ENCODE results near the gene TBC1D2.
"Not testable (repeated sequence)": the region's sequence is repeated elsewhere in the genome, so short reads cannot be mapped to it uniquely, and the experiment has no call there.

TBC1D2 gene

GRCh38 chr9:98275159-98275558 is 19.7 kb upstream of the TBC1D2 start:
- DNase-seq: no peak

- no peak for DNase-seq
Measured at GRCh38 chr9:98272083-98272482, 16.6 kb upstream of the TBC1D2 start.

GRCh38 chr9:98271479-98271878 is 16.0 kb upstream of the TBC1D2 start:
- no peak for DNase-seq

GRCh38 chr9:98270284-98270683 is 14.8 kb upstream of the TBC1D2 start:
- not testable (repeated sequence) for DNase-seq

DNA sequence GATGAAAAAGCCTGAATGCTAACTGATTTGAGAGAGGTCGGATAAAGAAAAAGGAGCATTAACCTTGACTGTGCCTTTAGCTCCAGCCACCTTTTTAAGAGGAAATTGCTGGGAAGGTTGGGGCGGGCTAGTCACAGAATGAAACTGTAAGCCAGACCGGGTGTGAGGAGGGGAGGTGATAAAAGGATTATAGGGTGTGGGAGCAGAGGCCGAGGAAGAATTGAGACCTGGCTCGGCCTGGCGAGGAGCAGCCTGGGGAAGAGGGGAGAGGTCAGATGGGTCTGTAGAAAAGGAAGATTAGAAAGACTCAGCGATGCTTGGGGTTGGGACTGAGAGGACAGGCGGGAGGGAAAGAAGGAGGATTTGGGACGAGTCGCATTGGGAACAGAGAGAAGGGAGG is 14.2 kb upstream of the TBC1D2 start:
- DNase-seq: not testable (repeated sequence)

DNA sequence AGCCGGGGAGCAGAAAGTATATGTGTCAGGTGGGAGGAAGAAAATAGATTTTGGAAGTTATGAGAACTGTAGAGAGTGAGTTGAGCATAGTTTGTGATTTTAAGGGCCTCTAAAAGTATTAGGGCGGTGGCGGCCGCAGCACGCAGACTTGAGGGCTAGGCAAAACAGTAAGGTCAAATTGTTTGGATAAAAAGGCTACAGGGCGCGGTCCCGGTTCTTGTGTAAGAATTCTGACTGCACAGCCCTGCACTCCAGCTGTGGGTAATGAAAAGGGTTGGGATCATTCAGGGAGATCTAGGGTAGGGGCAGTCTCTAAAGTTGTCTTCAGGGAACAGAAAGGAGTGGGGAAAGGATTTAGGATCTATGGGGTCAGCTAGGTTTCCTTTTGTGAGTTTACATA is 12.1 kb upstream of the TBC1D2 start:
- DNase-seq: not testable (repeated sequence)

DNA sequence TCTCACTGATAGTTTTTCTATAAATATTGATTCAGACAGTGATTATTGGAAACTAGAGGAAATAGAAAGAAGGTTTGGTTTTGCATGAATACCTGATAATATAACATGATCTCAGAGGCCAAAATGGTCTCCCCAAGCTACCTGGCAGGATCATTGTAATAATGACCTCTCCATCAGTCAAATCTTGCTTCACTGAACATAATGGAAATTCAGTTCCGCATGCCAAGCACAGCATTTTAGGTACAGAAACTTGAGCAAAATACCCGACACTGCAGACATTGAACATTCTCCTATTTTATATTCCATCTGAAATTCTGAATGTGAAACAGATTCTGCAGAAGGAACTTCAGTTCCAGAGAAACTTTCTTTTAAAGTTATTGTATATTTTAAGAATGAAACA is 9.1 kb upstream of the TBC1D2 start:
- DNase-seq: no peak

- DNase-seq: peak in 46 of 51 donors; percentile 6 to 82 (median 52)
Measured at GRCh38 chr9:98263482-98264357, 8.3 kb upstream of the TBC1D2 start.

DNA sequence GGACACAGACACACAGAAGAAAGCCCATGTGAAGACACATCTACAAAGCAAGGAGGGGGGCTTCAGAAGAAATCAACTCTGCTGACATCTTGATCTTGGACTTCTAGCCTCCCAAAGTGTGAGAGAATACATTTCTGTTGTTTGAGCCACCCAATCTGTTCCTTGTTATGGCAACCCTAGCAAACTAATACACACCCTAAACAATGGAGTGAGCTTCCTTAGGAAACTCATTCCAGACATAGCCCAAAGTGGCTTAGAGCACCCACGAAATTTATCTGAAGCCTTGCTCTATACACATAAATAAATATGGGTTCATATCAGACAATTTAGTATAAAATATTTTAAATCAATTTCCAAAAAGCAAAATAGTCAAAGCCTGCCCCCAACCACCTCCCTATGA is 7.6 kb upstream of the TBC1D2 start:
- no peak for DNase-seq

- no peak for DNase-seq
Measured at GRCh38 chr9:98262056-98262455, 6.6 kb upstream of the TBC1D2 start.

- no peak for DNase-seq
Measured at GRCh38 chr9:98260635-98261034, 5.2 kb upstream of the TBC1D2 start.

DNA sequence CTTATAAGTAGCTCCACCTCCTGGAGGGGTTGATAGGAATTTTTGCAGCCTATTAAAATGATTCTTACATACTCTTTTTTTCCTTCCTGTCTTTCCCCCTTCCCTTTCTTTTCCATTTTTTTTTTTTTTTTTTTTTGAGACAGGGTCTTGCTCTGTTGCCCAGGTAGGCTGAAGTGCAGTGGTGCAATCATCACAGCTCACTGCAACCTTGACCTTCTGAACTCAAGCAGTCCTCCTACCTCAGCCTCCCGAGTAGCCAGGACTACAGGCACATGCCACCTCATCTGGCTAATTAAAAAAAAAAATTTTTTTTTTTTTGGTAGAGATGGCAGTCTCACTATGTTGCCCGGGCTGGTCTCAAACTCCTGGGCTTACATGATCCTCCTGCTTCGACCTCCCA is 4.3 kb upstream of the TBC1D2 start:
- DNase-seq: no peak

DNA sequence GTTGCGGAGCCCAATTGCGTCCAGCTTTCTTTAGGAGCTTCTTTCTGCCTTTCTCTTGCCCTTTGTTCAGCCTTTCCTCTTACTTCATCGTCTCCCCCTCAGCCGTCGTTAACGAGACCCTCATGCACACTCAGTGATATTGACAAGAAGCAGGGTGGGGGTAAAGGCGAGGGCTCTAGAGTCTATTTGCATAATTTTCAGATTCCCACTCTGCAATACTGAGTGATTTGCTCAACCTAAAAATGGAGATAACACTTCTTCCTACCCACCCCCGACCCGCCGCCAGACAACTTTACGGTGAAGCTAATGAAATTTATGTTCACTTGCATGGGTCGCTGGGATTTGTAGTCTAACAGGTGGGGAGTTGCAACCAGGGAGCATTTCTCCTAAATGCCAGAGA is 1.3 kb upstream of the TBC1D2 start:
- peak in 2 of 51 donors; percentile 7 to 13 for DNase-seq

- peak in 11 of 51 donors; percentile 12 to 58 (median 45) for DNase-seq
Measured at GRCh38 chr9:98255061-98255577, 330 bp downstream of the TBC1D2 start.

DNA sequence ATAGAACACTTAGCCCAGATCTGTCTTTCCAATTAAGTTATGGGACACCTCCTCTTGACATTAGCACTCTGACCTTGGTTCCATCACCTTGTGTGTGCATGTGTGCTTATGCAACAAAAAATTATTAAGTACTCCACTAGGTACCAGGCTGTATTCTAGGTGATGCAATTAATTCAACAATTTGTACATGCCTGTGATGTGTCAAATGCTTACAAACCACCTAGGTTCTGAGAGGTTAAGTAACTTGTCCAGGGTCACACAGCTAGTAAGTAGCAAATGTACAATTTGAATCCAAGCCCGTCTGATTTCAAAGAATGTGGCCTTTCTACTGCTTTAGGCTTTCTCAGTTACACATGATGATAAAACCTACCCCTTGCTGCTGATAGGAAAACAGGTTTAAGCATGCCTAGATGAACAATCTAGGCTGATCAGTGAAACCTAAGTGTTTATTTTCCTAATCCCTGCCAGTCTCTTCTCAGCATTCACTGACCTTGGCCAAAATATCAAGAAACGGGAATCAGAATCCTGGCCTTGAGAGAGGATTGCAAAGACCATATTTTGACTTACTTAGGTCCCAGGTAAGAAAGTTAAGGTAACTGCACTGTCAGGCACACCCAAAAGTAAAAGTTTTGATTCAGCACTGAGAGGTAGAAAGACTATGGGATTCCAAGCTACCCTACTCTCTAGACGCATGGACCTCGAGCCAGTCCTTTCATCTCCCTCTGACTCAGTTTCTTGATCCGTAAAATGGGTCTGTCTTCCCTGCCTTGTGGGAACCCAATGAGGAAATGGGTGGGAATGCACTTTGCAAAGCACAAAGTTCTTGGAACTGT is 1.0 kb downstream of the TBC1D2 start:
- no peak for DNase-seq

DNA sequence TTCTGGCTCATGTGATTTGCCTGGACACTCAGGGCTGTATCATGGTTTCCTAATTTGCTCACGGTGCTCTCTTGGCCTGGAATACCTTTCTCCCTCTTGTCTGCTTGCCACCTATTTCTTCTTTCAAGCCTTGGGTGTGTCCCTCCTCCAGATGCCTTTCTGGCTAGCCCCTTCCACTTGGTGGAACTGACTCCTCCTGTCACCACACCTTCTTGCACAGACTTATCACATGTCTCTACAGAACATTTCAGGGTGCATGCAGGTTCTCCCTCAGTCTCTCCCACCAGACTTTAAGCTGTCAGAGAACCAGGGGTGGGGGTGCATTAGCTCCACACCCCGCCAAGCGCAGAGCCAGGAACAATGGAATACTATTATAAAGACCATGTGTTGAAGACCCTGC is 1.9 kb downstream of the TBC1D2 start:
- no peak for DNase-seq

GRCh38 chr9:98251551-98251950 is 3.9 kb downstream of the TBC1D2 start:
- no peak for DNase-seq

DNA sequence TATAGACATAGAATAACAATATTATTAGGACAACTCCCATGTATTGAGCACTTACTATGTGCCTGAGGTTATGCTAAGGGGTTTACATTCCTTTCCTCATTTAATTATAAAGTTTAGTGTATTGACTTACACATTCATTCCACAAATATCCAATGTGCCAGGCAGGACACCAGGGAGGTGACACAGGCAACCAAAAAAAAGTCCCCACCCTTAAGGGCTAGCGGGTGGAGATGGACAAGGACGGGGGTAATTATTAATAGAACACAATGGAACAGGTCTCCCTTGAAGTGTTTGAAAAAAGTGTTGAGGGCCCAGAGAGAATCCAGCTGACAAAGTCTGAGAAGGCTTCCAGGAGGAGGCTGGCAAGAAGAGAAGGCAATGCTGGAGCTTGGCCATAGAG is 5.7 kb downstream of the TBC1D2 start:
- DNase-seq: no peak

DNA sequence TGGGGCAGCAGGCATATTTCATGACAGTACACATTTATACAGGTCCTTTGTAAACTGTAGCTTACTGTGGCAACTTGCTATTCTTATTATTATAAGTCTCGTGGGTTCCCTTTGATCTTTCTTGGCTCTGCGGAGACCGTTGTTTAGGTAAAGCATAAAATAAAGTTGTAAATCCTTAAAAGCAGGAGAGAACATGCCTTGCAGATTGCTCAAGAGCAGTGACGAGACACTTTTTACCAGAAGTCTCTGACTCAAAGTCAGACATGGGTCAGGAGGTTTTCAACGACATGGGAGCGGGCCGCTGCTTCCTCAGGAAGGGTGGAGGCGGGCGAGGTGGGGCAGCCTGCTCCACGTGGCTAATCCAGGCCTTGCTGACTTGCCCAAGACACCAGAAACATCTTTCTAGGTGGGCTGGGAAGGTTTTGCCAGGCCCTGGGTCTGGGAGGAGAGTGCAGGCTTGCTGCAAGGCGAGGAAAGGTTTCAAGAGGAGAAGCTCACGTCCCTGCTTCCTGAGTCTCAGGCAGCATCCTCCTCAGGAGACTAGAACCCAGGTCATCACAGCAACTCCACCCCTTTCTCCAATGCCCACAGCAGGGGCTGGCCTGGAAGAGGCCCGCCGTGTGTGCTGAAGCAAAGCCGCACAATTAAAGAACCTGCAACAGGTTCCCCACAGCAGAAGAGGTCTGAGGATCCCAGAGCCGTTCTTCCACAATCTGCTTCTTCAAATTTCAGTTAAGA is 6.5 kb downstream of the TBC1D2 start:
- DNase-seq: peak in 2 of 51 donors; percentile 10 to 23

DNA sequence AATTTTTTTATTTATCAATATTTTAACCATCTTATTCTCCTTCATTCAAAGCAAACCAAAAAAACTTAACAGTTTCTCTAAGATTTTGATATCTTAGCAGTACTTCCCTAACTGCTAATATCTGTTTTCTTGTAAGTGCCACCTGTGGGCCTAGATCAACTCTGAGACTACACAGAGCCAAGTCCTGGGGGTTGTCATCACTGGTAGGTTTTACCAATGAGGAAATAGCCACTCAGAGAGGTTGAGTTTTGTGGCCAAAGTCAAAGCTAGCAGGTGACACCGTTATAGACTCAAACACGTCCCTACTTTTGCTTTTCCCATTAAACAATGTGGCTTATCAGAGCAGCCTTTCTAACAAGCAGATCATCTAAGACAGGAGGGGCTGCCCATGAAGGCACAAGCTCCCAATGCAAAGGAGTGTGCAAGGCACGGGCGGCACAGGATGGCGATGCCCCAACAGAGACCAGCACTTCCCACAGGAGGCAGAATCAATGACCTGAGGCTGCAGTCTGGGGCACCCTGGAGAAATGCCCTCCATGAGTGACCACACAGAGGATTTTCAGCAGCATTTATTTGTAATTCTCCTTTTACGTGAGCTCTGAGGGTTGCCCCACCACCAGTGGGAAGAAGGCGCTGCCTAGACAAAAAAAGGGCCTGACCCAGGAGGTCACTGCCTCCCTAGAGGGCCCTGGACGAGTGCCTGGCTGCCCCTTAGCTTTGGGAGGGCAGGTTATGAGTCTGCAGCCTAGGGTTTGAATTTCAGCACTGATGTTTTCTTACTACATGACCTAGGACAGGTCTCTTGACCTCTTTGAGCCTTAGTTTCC is 7.4 kb downstream of the TBC1D2 start:
- DNase-seq: no peak

- DNase-seq: no peak
Measured at GRCh38 chr9:98242426-98242825, 13.0 kb downstream of the TBC1D2 start.

Data from hypothalamus (tissue), 51 donors.